ENCODE measurements around the gene BIRC6.
"Not testable (repeated sequence)": the region's sequence is repeated elsewhere in the genome, so short reads cannot be mapped to it uniquely, and the experiment has no call there.

Gene BIRC6

GRCh38 chr2:32356681-32357317, at the start of gene BIRC6:
TSS of gene BIRC6 (plus strand) at chr2:32357023. CDS start at chr2:32357162, 139 bp downstream.
- in situ Hi-C loops (cut with HindIII; ENCODE audit: low sequenced_read_pairs): no loop called here
- peak within 1 kb of the TSS; percentile 88 for H3K4me3 ChIP-seq (ENCODE audit: low read depth, low read length)
- no peak for TF ChIP-seq CTCF (IDR thresholded peaks at IDR 0.05; ENCODE audit: low read depth, low read length)
- DNase-seq (ENCODE audit: low read depth, low spot score): peak; percentile 97

- no peak overlapping the region for H3K4me3 ChIP-seq (ENCODE audit: low read depth, low read length)
- in situ Hi-C loops (cut with HindIII; ENCODE audit: low sequenced_read_pairs): no loop called here
- no peak for DNase-seq (ENCODE audit: low read depth, low spot score)
- no peak for TF ChIP-seq CTCF (IDR thresholded peaks at IDR 0.05; ENCODE audit: low read depth, low read length)
Observed at GRCh38 chr2:32310577-32310976, 46.2 kb upstream of the BIRC6 start.

GRCh38 chr2:32314886-32315285, 41.9 kb upstream of the BIRC6 start:
- in situ Hi-C loops (cut with HindIII; ENCODE audit: low sequenced_read_pairs): no loop called here
- no peak for TF ChIP-seq CTCF (IDR thresholded peaks at IDR 0.05; ENCODE audit: low read depth, low read length)
- no peak overlapping the region for H3K4me3 ChIP-seq (ENCODE audit: low read depth, low read length)
- no peak for DNase-seq (ENCODE audit: low read depth, low spot score)

- DNase-seq (ENCODE audit: low read depth, low spot score); H3K4me3 ChIP-seq (ENCODE audit: low read depth, low read length); in situ Hi-C loops (cut with HindIII; ENCODE audit: low sequenced_read_pairs): not testable (repeated sequence)
Observed at GRCh38 chr2:32328679-32329078, 28.1 kb upstream of the BIRC6 start.

- in situ Hi-C loops (cut with HindIII; ENCODE audit: low sequenced_read_pairs); H3K4me3 ChIP-seq (ENCODE audit: low read depth, low read length); DNase-seq (ENCODE audit: low read depth, low spot score): not testable (repeated sequence)
Observed at GRCh38 chr2:32329180-32329980, 27.4 kb upstream of the BIRC6 start.

- in situ Hi-C loops (cut with HindIII; ENCODE audit: low sequenced_read_pairs): no loop called here
- H3K4me3 ChIP-seq (ENCODE audit: low read depth, low read length): no peak overlapping the region
- no peak for TF ChIP-seq CTCF (IDR thresholded peaks at IDR 0.05; ENCODE audit: low read depth, low read length)
- DNase-seq (ENCODE audit: low read depth, low spot score): no peak
Observed at GRCh38 chr2:32330136-32330535, 26.7 kb upstream of the BIRC6 start.

GRCh38 chr2:32342801-32343200, 14.0 kb upstream of the BIRC6 start:
- DNase-seq (ENCODE audit: low read depth, low spot score): no peak
- H3K4me3 ChIP-seq (ENCODE audit: low read depth, low read length): no peak overlapping the region
- no peak for TF ChIP-seq CTCF (IDR thresholded peaks at IDR 0.05; ENCODE audit: low read depth, low read length)
- in situ Hi-C loops (cut with HindIII; ENCODE audit: low sequenced_read_pairs): no loop called here

- in situ Hi-C loops (cut with HindIII; ENCODE audit: low sequenced_read_pairs); H3K4me3 ChIP-seq (ENCODE audit: low read depth, low read length); DNase-seq (ENCODE audit: low read depth, low spot score): not testable (repeated sequence)
Observed at GRCh38 chr2:32350797-32351196, 6.0 kb upstream of the BIRC6 start.

Measured in astrocyte of the spinal cord (primary cell).